H1 (cell line): ENCODE data around the gene CALCR. TPM values are rescaled to one million over a fixed set of nuclear protein-coding genes. Genes with fewer than 3 reads are reported as not detected.

Source experiments
- CTCF ChIA-PET: fragments of 300-600 bp; sonication (Branson Sonifier 250); formaldehyde crosslinking; loops from one replicate; lab custom pipeline; 2021; ENCODE audit not compliant: partially characterized antibody; lab: Charles Lee
- POLR2A ChIA-PET: fragments of 300-600 bp; sonication (Branson Sonifier 250); formaldehyde crosslinking; loops from one replicate; lab custom pipeline; 2021; ENCODE audit warnings: inconsistent platforms; ENCODE audit not compliant: partially characterized antibody; lab: Charles Lee
- DNase-seq, 2 experiments: peaks; one replicate each; pipeline versions ENCODE4 v3.0.0 to v3.0.0-alpha.2; 2010 to 2022; ENCODE audit warnings: low spot score in 2 of 2, low read depth in 1 of 2, mixed read lengths in 1 of 2
- FAIRE-seq: peaks from 2 replicates; lab custom pipeline; 2011; peaks lifted over from hg19 to GRCh38; lab: Jason Lieb, UNC
- H2AFZ ChIP-seq: 2 replicates; pipeline ENCODE4 v1.8.1; 2012; ENCODE audit warnings: low read length, inconsistent platforms
- H2AK5ac ChIP-seq: 2 replicates; pipeline ENCODE4 v1.6.1; 2013; ENCODE audit warnings: low read depth, low read length
- H2BK120ac ChIP-seq: replicated peaks from 2 replicates; pipeline ENCODE3; 2013; ENCODE audit warnings: low read depth, low read length, inconsistent platforms
- H2BK12ac ChIP-seq: 2 replicates; pipeline ENCODE4 v1.6.1; 2013; ENCODE audit warnings: low read depth, low read length
- H2BK15ac ChIP-seq: 2 replicates; pipeline ENCODE4 v1.6.1; 2013; ENCODE audit warnings: low read length
- H2BK20ac ChIP-seq: 2 replicates; pipeline ENCODE4 v1.6.1; 2013; ENCODE audit warnings: low read length
- H2BK5ac ChIP-seq: 2 replicates; pipeline ENCODE4 v1.6.1; 2013; ENCODE audit warnings: low read depth, low read length
- H3K14ac ChIP-seq: 2 replicates; pipeline ENCODE4 v1.6.1; 2013; ENCODE audit warnings: inconsistent platforms; ENCODE audit not compliant: insufficient read length
- H3K18ac ChIP-seq: 2 replicates; pipeline ENCODE4 v1.6.1; 2013; ENCODE audit warnings: low read length; ENCODE audit errors: extremely low read depth
- H3K23ac ChIP-seq: 2 replicates; pipeline ENCODE4 v1.6.1; 2013; ENCODE audit warnings: inconsistent platforms; ENCODE audit not compliant: insufficient read length
- H3K23me2 ChIP-seq: 2 replicates; pipeline ENCODE4 v1.6.1; 2013; ENCODE audit warnings: low read depth, low read length
- H3K27ac ChIP-seq: 2 replicates; pipeline ENCODE4 v1.6.1; 2011; ENCODE audit warnings: low read depth, low read length, inconsistent platforms
- H3K27me3 ChIP-seq, 4 experiments: replicated peaks in 1 of 4; 1 replicate in 1 of 4; 2 replicates in 3 of 4; pipeline versions ENCODE4 v1.6.1 to v1.8.1; 2011 to 2013; ENCODE audit warnings: low read length in 3 of 4, mild to moderate bottlenecking in 3 of 4, inconsistent platforms in 2 of 4, mixed read lengths in 2 of 4, moderate library complexity in 1 of 4; ENCODE audit not compliant: control insufficient read depth in 3 of 4, insufficient read depth in 3 of 4; ENCODE audit errors: extremely low read depth in 1 of 4
- H3K36me3 ChIP-seq, 4 experiments: 2 replicates each; pipeline versions ENCODE4 v1.6.1 to v1.8.1; 2011 to 2013; ENCODE audit warnings: mild to moderate bottlenecking in 4 of 4, low read length in 3 of 4, moderate library complexity in 2 of 4, control low read depth in 1 of 4, inconsistent platforms in 1 of 4; ENCODE audit not compliant: insufficient read depth in 4 of 4, control insufficient read depth in 2 of 4
- H3K4ac ChIP-seq: replicated peaks from 2 replicates; pipeline ENCODE3; 2013; ENCODE audit warnings: low read length, low read depth, mixed read lengths, inconsistent platforms; ENCODE audit not compliant: insufficient read length
- H3K4me1 ChIP-seq, 4 experiments: replicated peaks in 1 of 4; 1 replicate in 1 of 4; 2 replicates in 3 of 4; pipeline versions ENCODE4 v1.6.1 to v1.8.1; 2011 to 2013; ENCODE audit warnings: low read length in 3 of 4, inconsistent platforms in 2 of 4, mixed read lengths in 1 of 4; ENCODE audit not compliant: insufficient read depth in 4 of 4, control insufficient read depth in 3 of 4
- H3K4me2 ChIP-seq, 2 experiments: 2 replicates each; pipeline versions ENCODE4 v1.6.1 to v1.8.1; 2011 to 2013; ENCODE audit warnings: low read depth in 2 of 2, low read length in 2 of 2, control low read depth in 1 of 2, inconsistent platforms in 1 of 2, mild to moderate bottlenecking in 1 of 2; ENCODE audit not compliant: insufficient read depth in 1 of 2
- H3K4me3 ChIP-seq, 4 experiments: fragments of 200-600, 300-600 bp in 1 of 4; sonication (generic), shearing (Covaris generic), sonication (Bioruptor Twin) in 1 of 4; 2 replicates each; pipeline versions ENCODE4 v1.5.1 to v1.8.1; 2011 to 2016; ENCODE audit warnings: low read length in 4 of 4, low read depth in 3 of 4, control low read depth in 2 of 4, inconsistent platforms in 2 of 4, mild to moderate bottlenecking in 2 of 4, mixed read lengths in 1 of 4, moderate library complexity in 1 of 4; ENCODE audit not compliant: insufficient read depth in 2 of 4; ENCODE audit errors: extremely low read depth in 1 of 4
- H3K56ac ChIP-seq: replicated peaks from 2 replicates; pipeline ENCODE3; 2013; ENCODE audit warnings: low read depth, mild to moderate bottlenecking, mixed read lengths, low read length, inconsistent platforms; ENCODE audit not compliant: insufficient read length
- H3K79me1 ChIP-seq: 2 replicates; pipeline ENCODE4 v1.6.1; 2013; ENCODE audit warnings: low read depth, low read length, control low read depth
- H3K79me2 ChIP-seq, 2 experiments: 2 replicates each; pipeline versions ENCODE4 v1.6.1 to v1.8.1; 2012 to 2013; ENCODE audit warnings: low read length in 2 of 2, mild to moderate bottlenecking in 2 of 2, inconsistent platforms in 1 of 2; ENCODE audit not compliant: insufficient read depth in 2 of 2, control insufficient read depth in 1 of 2
- H3K9ac ChIP-seq, 4 experiments: replicated peaks in 1 of 4; 1 replicate in 1 of 4; 2 replicates in 3 of 4; pipeline versions ENCODE4 v1.6.1 to v1.8.1; 2011 to 2013; ENCODE audit warnings: low read depth in 3 of 4, low read length in 3 of 4, control low read depth in 2 of 4, mild to moderate bottlenecking in 2 of 4, moderate library complexity in 2 of 4, inconsistent platforms in 1 of 4; ENCODE audit errors: extremely low read depth in 1 of 4
- H3K9me3 ChIP-seq, 2 experiments: 2 replicates each; pipeline versions ENCODE4 v1.6.1 to v1.8.1; 2012 to 2013; ENCODE audit warnings: mild to moderate bottlenecking in 2 of 2, moderate library complexity in 2 of 2, control low read depth in 1 of 2, inconsistent platforms in 1 of 2, low read depth in 1 of 2, low read length in 1 of 2, mixed read lengths in 1 of 2; ENCODE audit not compliant: insufficient read depth in 2 of 2
- H4K20me1 ChIP-seq, 2 experiments: replicated peaks in 1 of 2; 2 replicates each; pipeline versions ENCODE3 to v1.8.1; 2011 to 2013; ENCODE audit warnings: inconsistent platforms in 2 of 2, low read length in 2 of 2, mild to moderate bottlenecking in 1 of 2; ENCODE audit not compliant: insufficient read depth in 2 of 2, control insufficient read depth in 1 of 2
- H4K5ac ChIP-seq: 2 replicates; pipeline ENCODE4 v1.6.1; 2013; ENCODE audit warnings: low read length, low read depth, mixed read lengths, inconsistent platforms; ENCODE audit not compliant: insufficient read length
- H4K8ac ChIP-seq: 2 replicates; pipeline ENCODE4 v1.8.0; 2013; ENCODE audit warnings: mild to moderate bottlenecking, moderate library complexity, low read length, inconsistent platforms; ENCODE audit not compliant: insufficient read depth; ENCODE audit errors: extremely low read depth
- H4K91ac ChIP-seq: replicated peaks from 2 replicates; pipeline ENCODE3; 2013; ENCODE audit warnings: low read length, mixed read lengths, inconsistent platforms; ENCODE audit not compliant: insufficient read length
- BCL11A ChIP-seq, 2 experiments: IDR thresholded peaks; one replicate each; pipeline ENCODE4 v1.6.1; 2011; ENCODE audit warnings: low read depth in 2 of 2, low read length in 2 of 2, mild to moderate bottlenecking in 2 of 2
- CBX8 ChIP-seq: fragments of 300-800, 300-1000 bp; sonication (generic); IDR thresholded peaks from 2 replicates; pipeline ENCODE4 v1.7.1; 2016; ENCODE audit warnings: low read depth, low read length, borderline replicate concordance
- EGR1 ChIP-seq: IDR thresholded peaks from 2 replicates; pipeline ENCODE4 v1.6.1; 2011; ENCODE audit warnings: low read depth, low read length, borderline replicate concordance
- GABPA ChIP-seq: IDR thresholded peaks from 2 replicates; pipeline ENCODE4 v1.6.1; 2011; ENCODE audit warnings: mild to moderate bottlenecking, low read length, moderate library complexity, borderline replicate concordance; ENCODE audit not compliant: insufficient read depth
- JUN ChIP-seq: IDR thresholded peaks from 2 replicates; pipeline ENCODE4 v1.6.1; 2011; ENCODE audit warnings: low read depth, mild to moderate bottlenecking, improper control_type of control experiment, low read length
- JUND ChIP-seq: IDR thresholded peaks from 2 replicates; pipeline ENCODE4 v1.6.1; 2011; ENCODE audit warnings: mild to moderate bottlenecking, improper control_type of control experiment, low read length
- POLR2AphosphoS5 ChIP-seq: IDR thresholded peaks from 2 replicates; pipeline ENCODE4 v1.6.1; 2011; ENCODE audit warnings: low read depth, low read length
- RFX5 ChIP-seq: IDR thresholded peaks from 2 replicates; pipeline ENCODE4 v1.6.1; 2011; ENCODE audit warnings: low read depth, low read length, improper control_type of control experiment, borderline replicate concordance
- SIX5 ChIP-seq: IDR thresholded peaks from 2 replicates; pipeline ENCODE4 v1.6.1; 2011; ENCODE audit warnings: mild to moderate bottlenecking, low read depth, low read length
- SP2 ChIP-seq: IDR thresholded peaks from 2 replicates; pipeline ENCODE4 v1.6.1; 2012; ENCODE audit warnings: mild to moderate bottlenecking, low read length, inconsistent platforms
- SUZ12 ChIP-seq: fragments of 200-600 bp; sonication (generic); IDR thresholded peaks from 2 replicates; pipeline ENCODE4 v1.6.1; 2012; ENCODE audit warnings: mild to moderate bottlenecking, inconsistent platforms, low read length, moderate library complexity, mixed read lengths
- TBP ChIP-seq: IDR thresholded peaks from 2 replicates; pipeline ENCODE4 v1.6.1; 2011; ENCODE audit warnings: low read depth, low read length, improper control_type of control experiment
- USF2 ChIP-seq: IDR thresholded peaks from 2 replicates; pipeline ENCODE4 v1.6.1; 2011; ENCODE audit warnings: low read length, improper control_type of control experiment
- WGBS, 2 experiments: shearing (Covaris generic) in 1 of 2; methylation state at CpG; one replicate each; pipeline versions ENCODE4 v1.1.6 to v1.1.7; 2013 to 2015; ENCODE audit warnings: low lambda C conversion rate in 2 of 2, mixed read lengths in 2 of 2, inconsistent platforms in 1 of 2, low coverage in 1 of 2, missing lambda C conversion rate in 1 of 2; ENCODE audit not compliant: insufficient replicate concordance in 2 of 2, insufficient coverage in 1 of 2, insufficient read length in 1 of 2; ENCODE audit errors: extremely low coverage in 1 of 2, missing lambda C conversion rate in 1 of 2; 5-methylcytosine and 5-hydroxymethylcytosine counted together
- polyA plus RNA-seq, 7 experiments: library from polyadenylated mRNA; depleted of rRNA in 3 of 7; stranded (reverse) in 5 of 7; unstranded in 2 of 7; fragments of >200 nt in 5 of 7; fragments of 200-250 nt in 2 of 7; gene quantifications; 1 replicate in 5 of 7; 2 replicates in 1 of 7; 4 replicates in 1 of 7; pipeline versions ENCODE4 v1.2.1 to v1.2.3, GENCODE V29; 2011 to 2013; ENCODE audit warnings: missing spikeins in 2 of 7, mixed read lengths in 2 of 7
- total RNA-seq: library from RNA; stranded (reverse); fragmentation: NEBNext Ultra II Directional; extraction: Animal tissue kit (Norgen Biotek cat#: 25700); gene quantifications from 2 replicates; pipeline ENCODE4 v1.2.1, GENCODE V29; 2021

Gene CALCR
- total and polyA plus RNA-seq, 2 of the 8 experiments (the other 6 are each of a cell fraction or from before 2014, with no cell fraction given): 1.0 to 3.6 TPM

GRCh38 chr7:93435791-93436190, 138.7 kb downstream of the CALCR start:
- H3K18ac ChIP-seq: no peak overlapping the region
- no peaks in the 10 kb centered on the region for H3K79me2 ChIP-seq
- no peak overlapping the region for H3K4ac ChIP-seq
- H3K27me3 ChIP-seq: no peaks in the 10 kb centered on the region
- no peak overlapping the region for H2BK12ac ChIP-seq
- FAIRE-seq (no peak), DNase-seq (no peak)
- no peak overlapping the region for H3K14ac ChIP-seq
- no peaks in the 10 kb centered on the region for H3K79me1 ChIP-seq
- no peak overlapping the region for H2BK20ac ChIP-seq
- no peaks in the 10 kb centered on the region for H3K9me3 ChIP-seq
- no peak overlapping the region for H4K91ac ChIP-seq
- no peak overlapping the region for H2BK15ac ChIP-seq
- 94% methylated on average over 6 of the region's 6 CpGs; no CpG with 5 or more reads in 1 of the 2 experiments for WGBS, 2 experiments
- ChIA-PET POLR2A (no interaction called here), CTCF (interaction anchor here (1.0 kb wide), 1 partner anchor 11 kb away, joined by 3 read pairs; no protein-coding TSS in a partner anchor)
- H2BK120ac ChIP-seq: no peak overlapping the region
- no peaks in the 10 kb centered on the region; the same call in 1 of the 2 replicates for H3K23me2 ChIP-seq
- H2AK5ac ChIP-seq: no peak overlapping the region
- H3K4me3 ChIP-seq: no peak overlapping the region
- H3K9ac ChIP-seq: no peak overlapping the region
- no peak overlapping the region for H4K8ac ChIP-seq
- H3K27ac ChIP-seq: no peak overlapping the region
- H3K4me1 ChIP-seq: no peaks in the 10 kb centered on the region
- no peak overlapping the region for H4K5ac ChIP-seq
- H3K4me2 ChIP-seq: no peak overlapping the region
- H4K20me1 ChIP-seq: no peaks in the 10 kb centered on the region
- no peak overlapping the region for H2BK5ac ChIP-seq
- no peak overlapping the region for H3K56ac ChIP-seq
- peak overlapping the region; percentile 20; the same call in 1 of the 2 replicates for H2AFZ ChIP-seq
- no peaks in the 10 kb centered on the region for H3K36me3 ChIP-seq
- H3K23ac ChIP-seq: no peak overlapping the region
- TF ChIP-seq JUN: no peak
- no peak for TF ChIP-seq USF2
- TF ChIP-seq BCL11A (IDR thresholded peaks at IDR 0.05; ENCODE audit: low read depth in 2 of 2, low read length in 2 of 2): no peak
- no peak for TF ChIP-seq TBP
- TF ChIP-seq JUND: no peak
- TF ChIP-seq EGR1: no peak
- TF ChIP-seq POLR2AphosphoS5: no peak
- TF ChIP-seq SUZ12: no peak
- TF ChIP-seq CBX8: no peak
- TF ChIP-seq GABPA: no peak
- TF ChIP-seq SP2: no peak
- no peak for TF ChIP-seq RFX5
- TF ChIP-seq SIX5: no peak
